ENCODE measurements around the gene ITPRIP.
A peak's percentile ranks its signal among the peaks of the same experiment; 100 is the strongest.

ITPRIP gene

GRCh38 chr10:104274762-104275721 is 63.2 kb downstream of the ITPRIP start:
- no peak for DNase-seq

- DNase-seq: no peak
Observed at GRCh38 chr10:104273899-104274575, 64.2 kb downstream of the ITPRIP start.

- no peak for DNase-seq
Observed at GRCh38 chr10:104273286-104273685, 65.0 kb downstream of the ITPRIP start.

GRCh38 chr10:104268713-104269645 is 69.3 kb downstream of the ITPRIP start, which contains the start of gene GSTO2:
GSTO2 (plus strand) TSS chr10:104269184; CDS start chr10:104274916, 5,732 bp downstream.
- peak; percentile 66 for DNase-seq

GRCh38 chr10:104268405-104268712 is 69.9 kb downstream of the ITPRIP start:
- no peak for DNase-seq

- DNase-seq: no peak
Observed at GRCh38 chr10:104267721-104268404, 70.4 kb downstream of the ITPRIP start.

- no peak for DNase-seq
Observed at GRCh38 chr10:104264783-104265182, 73.5 kb downstream of the ITPRIP start.

GRCh38 chr10:104262055-104262454 is 76.2 kb downstream of the ITPRIP start:
- no peak for DNase-seq

GRCh38 chr10:104260775-104261115 is 77.5 kb downstream of the ITPRIP start:
- DNase-seq: no peak

- no peak for DNase-seq
Observed at GRCh38 chr10:104259999-104260774, 78.1 kb downstream of the ITPRIP start.

Data from cortex of kidney (tissue), 1 donor.